NCI-H1436 (cell line): ENCODE measurements around the gene BAK1.
"Not testable (repeated sequence)": the region's sequence is repeated elsewhere in the genome, so short reads cannot be mapped to it uniquely, and the experiment has no call there.

Experiments used
- DNase-seq: peaks from one replicate; lab custom pipeline; 2025; lab: John Stamatoyannopoulos, UW

BAK1 gene

DNA sequence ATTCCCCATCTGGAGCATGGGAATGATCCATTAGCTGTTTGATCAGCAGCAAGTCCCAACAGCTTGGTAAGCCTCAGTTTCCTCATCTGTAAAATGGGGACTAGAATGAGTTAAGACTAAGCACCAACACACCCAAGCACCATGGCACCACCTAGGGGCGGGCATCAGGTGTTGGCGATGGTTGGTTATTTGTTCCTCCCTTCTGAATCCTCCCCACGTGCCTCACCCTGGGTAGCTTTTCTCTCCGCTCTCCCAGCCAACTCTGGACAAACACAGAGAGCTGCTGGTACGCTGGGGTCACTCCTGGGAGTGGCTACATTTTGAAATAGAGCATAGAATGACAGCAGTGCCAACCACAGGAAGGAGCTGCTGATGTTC is 27.7 kb upstream of the BAK1 start:
- no peak for DNase-seq

DNA sequence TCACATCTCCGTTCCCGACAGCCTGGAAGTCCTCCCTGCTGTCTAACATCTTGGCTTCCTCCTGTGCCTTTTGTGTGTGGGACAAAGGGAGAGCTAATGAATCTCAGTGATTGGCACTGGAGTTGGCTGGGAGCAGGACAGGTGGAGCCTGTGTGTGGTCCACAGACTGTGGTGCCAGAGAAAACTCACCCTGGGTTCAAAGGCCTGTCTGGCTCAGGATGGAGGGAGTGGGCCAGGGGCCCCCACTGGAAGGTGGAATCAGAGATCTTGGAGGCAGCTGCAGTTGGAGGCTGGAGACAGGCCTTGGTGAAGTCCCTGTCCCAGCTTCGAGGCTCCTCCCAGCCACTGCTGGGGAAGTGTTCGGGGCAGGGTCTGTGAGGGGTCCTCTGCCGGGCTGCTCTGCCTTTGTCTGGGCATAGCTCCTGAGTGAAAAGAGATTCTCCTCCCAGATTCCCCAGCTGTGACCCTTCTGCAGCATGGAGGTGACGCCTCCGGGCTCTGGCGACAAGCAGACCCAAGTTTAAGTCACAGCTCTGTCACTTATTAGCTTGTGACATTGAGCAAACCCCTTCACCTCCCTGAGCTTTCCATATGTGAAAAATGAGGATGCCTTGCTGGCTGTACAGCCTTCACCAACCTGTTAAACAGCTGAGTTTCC is 27.2 kb upstream of the BAK1 start:
- DNase-seq, result no peak

- DNase-seq, result no peak
These were observed 26.6 kb upstream of the BAK1 start for GRCh38 chr6:33606642-33607041.

DNA sequence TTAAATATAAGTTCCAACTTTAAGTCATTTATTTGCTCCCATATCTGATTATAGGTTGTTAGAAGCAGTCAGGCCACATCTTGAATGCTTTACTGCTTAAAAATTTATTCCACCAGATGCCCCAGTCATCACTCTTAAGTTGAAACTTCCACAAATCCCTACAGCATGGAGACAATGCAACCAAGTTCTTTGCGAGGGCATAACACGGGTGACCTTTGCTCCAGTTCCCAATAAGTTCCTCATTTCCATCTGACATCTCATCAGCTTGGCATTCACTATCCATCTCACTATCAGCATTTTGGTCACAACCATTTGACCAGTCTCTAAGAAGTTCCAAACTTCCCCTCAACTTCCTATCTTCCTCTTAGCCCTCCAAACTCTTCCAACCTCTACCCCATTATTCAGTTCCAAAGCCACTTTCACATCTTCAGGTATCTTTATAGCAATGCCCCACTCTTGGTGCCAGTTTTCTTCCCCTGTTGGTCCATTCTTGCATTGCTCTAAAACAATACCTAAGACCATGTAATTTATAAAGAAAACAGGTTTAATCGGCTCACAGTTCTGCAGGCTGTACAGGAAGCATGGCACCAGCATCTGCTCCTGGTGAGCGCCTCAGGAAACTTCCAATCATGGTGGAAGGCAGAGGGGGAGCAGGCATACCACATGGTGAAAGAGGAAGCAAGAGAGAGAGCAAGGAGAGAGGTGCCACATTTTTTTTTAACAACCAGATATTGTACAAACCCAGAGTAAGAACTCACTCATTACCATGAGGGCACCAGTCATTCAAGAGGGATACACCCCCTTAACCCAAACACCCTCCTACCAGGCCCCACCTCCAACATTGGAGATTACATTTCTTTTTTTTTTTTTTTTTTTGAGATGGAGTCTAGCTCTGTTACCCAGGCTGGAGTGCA is 25.1 kb upstream of the BAK1 start:
- DNase-seq, result no peak

GRCh38 chr6:33602180-33602579 is 22.1 kb upstream of the BAK1 start:
- no peak for DNase-seq

- no peak for DNase-seq
These were observed 20.7 kb upstream of the BAK1 start for GRCh38 chr6:33600761-33601160.

DNA sequence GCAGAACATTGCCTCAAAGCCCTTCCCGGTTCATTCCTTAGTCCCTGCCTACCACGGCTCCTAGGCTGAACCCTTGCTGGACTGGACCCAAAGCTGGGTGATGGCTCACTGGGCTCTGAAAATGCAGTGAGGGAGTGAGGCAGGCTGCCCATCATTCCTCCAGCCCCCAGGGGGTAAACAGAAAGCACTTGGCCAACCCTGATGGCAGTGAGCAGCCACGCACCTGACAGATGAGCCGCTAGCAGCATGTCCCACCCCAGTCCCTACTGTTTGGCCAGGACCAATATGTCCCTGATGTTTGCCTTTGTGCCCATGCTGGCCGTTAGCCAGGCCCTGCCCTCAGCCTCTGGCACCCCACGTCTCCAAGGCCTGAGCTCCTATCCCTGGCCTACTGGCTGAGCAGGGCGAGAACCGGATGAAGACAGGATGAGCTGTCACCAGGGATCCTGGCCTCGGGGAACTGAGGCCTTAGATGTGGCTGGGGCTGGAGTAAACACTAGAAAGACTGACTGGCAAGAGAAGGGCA is 19.4 kb upstream of the BAK1 start:
- no peak for DNase-seq

GRCh38 chr6:33597551-33598322 is 17.7 kb upstream of the BAK1 start:
- no peak for DNase-seq

- not testable (repeated sequence) for DNase-seq
These were observed 16.8 kb upstream of the BAK1 start for GRCh38 chr6:33596894-33597293.

DNA sequence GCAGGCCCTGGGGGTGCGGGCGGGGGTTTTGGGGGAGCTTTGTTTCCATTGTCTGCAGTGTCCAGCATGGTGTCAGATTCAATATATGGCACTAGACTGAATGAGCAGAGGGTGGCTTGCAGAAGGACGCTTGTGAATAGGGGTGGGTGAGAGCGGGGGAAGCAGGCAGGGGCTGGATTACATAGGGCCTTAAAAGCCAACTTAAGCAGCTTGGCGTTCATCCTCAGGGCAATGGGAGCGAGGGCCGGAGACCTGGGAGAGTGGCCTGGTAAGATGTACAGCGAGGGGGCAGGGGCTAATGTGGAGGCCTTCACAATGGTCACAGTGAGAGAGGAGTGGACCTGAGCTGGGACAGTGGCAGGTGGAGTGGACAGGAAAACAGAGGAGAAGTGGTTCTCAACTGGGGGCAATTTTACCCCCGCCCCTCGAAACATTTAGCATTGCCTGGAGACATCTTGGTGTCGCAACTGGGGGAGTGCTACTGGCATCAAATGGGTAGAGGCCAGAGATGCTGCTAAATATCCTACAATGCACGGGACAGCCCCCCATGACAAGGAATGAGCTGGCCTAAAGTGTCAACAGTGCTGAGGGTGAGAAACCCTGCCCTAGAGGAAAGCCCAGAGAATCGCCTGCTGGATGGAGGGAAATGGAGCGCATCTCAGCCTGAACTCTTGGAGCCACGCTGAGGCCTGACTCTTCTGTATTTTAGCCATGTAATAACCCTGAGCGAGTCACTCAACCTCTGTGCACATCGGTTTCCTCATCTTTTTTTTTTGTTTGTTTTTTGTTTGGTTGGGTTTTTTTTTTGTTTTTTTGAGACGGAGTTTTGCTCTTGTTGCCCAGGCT is 15.1 kb upstream of the BAK1 start:
- DNase-seq, result no peak

DNA sequence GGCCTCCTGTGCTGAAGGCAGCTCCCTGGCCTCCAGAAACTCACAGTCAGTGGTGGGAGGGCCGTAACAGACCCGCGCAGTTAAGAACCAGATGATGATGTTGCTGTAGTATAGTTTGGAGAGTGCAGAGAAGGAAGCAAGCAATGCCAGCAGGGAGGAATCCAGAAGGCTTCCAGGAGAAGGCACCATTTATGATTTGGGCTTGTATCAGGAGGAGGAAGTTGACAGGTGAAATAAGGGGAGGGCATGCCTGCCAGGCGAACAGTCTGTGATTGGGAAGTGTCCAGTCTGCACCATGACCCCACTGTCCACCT is 13.3 kb upstream of the BAK1 start:
- DNase-seq, result no peak

DNA sequence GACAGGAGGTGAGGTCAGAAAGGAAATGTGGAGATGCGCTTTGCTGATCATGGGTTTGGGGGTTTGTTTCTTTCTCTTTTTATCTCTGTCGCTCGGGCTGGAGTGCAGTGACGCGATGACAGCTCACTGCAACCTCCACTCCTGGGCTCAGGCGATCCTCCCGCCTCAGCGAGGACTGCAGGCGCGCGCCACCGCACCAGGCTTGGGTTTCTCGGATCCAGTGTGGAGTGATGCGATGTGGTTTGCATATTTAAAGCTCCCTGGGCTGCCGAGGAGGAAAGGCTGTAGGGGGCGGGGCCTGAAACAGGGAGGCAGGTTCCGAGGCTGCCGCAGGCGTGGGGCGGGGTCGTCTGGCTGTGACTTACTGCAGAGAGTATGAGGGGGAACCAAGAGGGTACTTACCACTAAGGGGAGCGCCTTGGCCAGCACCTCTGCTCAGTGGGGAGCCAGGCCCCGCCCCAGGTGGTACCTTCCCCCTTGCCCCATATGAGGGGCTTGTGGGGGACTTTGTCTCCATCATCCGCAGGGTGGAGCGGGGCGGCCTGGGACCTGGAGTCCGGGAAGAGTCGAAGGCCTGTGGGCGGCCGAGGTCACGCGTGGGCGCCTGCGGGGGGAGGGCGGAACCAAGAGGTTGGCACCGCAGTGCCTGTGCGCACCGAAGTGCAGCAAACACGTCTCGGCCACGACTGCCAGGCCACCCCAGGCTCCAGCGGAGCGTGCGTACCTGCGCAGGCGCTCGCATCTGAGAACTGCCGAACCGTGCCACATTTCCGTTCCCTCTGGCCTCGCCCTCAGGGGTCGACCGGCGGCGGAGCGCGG is 12.7 kb upstream of the BAK1 start:
- no peak for DNase-seq

DNA sequence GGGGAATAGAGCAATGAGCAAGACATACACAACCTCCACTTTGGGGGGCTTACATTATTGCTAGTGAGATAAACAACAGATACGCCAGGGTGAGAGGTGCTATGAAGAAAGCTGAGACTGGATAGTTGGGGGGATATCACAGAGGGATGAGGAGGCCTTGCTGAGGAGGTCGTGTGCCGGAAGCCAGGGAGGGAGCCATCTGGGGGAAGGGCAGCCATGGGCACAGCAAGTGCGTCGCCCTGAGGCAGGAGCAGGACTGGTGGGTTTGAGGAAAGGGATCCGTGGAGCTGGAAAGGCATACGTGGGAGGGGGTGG is 12.2 kb upstream of the BAK1 start:
- no peak for DNase-seq

GRCh38 chr6:33591424-33592032 is 11.5 kb upstream of the BAK1 start:
- DNase-seq, result no peak

- DNase-seq, result no peak
These were observed 10.6 kb upstream of the BAK1 start for GRCh38 chr6:33590531-33591198.

GRCh38 chr6:33589731-33590530 is 9.9 kb upstream of the BAK1 start:
- DNase-seq, result peak; percentile 53

- DNase-seq, result no peak
These were observed 9.3 kb upstream of the BAK1 start for GRCh38 chr6:33589392-33589730.

- DNase-seq, result no peak
These were observed 8.8 kb upstream of the BAK1 start for GRCh38 chr6:33588894-33589293.

DNA sequence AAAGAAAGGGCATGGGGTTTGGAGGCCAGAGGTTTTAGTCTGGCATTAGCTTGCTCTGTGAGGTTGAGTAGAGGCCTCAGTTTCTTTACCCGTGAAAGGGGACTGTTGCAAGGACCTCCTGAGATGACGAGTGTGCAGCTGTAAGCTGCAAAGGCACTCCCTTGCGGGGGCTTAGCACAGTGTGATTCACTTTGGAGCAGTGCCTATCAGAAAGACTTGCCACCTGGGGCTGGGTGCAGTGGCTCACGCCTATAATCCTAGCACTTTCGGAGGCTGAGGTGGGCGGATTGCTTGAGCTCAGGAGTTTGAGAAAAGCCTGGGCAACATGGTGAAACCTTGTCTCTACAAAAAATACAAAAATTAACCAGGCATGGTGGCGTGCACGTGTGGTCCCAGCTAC is 7.5 kb upstream of the BAK1 start:
- no peak for DNase-seq
